HG03354 (cell line): ENCODE results near the gene WWOX.
"Not testable (repeated sequence)": the region's sequence is repeated elsewhere in the genome, so short reads cannot be mapped to it uniquely, and the experiment has no call there.

Source experiments
- ATAC-seq: cut with Tn5 transposase; IDR thresholded peaks from one replicate; pipeline ENCODE4 v1.9.1; 2021; ENCODE audit warnings: mild to moderate bottlenecking; ENCODE audit not compliant: unreplicated experiment, poor library complexity, severe bottlenecking

The WWOX gene

DNA sequence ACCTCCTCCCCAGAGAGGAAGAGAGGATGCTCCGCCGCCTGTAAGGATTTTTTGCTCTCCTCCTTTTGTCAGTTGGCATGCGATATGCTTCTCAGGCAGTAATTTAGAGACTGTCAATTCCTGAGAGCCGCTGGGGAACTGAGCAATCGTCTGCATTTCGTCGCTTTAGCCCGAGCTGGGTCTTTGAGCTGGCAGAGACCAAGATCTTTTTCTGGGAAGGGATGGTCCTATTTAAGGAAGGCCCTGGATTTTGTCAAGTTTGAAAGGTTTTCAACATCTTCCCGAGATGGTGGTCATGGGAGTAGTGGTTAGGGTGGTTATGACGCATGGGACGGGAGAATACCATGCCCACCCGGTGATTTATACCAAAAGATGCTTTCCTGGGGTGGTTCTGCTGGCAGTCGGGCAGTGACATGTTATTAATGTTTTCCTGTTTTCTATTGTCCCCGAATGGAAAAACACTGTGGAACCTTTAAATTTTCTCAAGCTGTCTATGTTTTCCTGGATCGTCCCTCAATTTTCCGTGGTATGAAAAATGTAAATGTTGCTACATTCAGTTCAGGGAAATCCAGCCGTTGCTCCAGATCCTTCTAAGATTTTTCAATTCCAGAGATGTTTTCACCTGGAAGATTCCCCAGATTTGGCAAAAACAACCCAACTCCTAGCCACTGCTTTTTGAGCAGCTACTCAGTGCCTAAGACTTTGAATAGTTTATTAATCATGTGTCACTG, 914.6 kb downstream of the WWOX start:
- ATAC-seq, result no peak

DNA sequence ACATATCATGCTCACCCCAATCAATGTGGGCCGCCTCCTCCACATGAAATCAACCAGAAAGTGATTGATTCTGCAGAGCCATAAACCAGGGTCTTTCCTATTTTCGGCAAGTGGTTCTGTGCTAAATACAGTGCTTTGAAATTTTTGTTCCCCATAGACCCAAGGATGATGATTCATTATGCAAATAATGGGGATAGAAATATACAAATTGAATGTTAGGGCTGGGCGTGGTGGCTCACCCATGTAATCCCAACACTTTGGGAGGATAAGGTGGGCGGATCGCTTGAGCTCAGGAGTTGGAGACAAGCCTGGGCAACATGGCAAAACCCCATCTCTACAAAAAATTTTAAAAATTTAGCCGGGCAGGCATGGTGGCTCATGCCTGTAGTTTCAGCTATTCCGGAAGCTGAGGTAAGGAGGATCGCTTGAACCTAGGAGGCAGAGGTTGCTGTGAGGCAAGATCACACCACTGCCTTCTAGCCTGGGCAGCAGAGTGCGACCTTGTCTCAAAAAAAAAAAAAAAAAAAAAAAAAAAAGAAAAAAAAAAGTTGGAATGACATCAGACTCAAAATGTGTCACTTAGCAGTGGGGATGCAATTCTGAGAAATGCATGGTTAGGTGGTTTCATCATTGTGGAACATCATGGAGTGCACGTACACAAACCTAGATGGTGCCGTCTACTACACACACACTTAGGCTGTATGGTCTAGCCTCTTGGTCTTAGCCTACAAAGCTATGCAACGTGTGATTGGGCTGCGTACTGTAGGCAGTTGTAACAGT, 919.4 kb downstream of the WWOX start:
- ATAC-seq, result no peak

DNA sequence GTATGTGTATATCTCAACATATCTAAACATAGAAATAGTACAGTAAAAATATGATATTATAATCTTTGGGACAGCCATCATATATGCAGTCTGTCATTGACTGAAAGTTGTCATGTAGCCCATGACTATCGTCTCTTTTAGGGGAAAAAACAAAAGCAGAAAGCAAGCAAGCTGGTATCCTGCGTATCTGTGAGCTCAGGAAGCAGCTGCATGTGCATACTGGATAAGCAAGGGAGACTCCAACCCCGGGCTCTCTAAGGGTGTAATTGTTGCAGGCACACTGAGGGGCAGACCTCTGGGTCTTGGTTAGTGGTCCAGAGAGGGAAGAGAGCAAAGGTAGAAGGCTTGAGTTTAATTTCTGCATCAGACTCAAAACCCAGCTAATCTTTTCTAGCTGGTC, 920.0 kb downstream of the WWOX start:
- no peak for ATAC-seq

GRCh38 chr16:79021991-79022630, 922.7 kb downstream of the WWOX start:
- no peak for ATAC-seq

DNA sequence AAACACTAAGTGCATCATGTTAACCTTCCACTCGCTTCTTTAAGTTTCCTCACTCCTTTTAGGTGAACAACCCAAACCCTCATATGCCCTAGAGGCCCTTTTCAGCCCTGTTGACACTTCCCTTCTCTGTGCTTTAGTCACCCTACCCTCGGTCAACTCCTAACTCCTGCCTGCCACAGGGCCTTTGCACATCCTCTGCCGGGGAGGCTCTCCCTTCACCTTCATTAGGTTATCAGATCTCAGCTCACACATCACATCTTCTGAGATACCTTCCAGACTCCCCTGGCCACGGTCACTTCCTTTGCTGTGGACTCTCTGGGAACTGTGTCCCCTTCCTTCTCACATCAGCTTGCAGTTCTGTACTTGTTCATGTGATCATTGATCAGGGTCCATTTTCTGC, 926.7 kb downstream of the WWOX start:
- ATAC-seq, result no peak

- no peak for ATAC-seq
These were observed 937.1 kb downstream of the WWOX start for GRCh38 chr16:79036541-79036940.

DNA sequence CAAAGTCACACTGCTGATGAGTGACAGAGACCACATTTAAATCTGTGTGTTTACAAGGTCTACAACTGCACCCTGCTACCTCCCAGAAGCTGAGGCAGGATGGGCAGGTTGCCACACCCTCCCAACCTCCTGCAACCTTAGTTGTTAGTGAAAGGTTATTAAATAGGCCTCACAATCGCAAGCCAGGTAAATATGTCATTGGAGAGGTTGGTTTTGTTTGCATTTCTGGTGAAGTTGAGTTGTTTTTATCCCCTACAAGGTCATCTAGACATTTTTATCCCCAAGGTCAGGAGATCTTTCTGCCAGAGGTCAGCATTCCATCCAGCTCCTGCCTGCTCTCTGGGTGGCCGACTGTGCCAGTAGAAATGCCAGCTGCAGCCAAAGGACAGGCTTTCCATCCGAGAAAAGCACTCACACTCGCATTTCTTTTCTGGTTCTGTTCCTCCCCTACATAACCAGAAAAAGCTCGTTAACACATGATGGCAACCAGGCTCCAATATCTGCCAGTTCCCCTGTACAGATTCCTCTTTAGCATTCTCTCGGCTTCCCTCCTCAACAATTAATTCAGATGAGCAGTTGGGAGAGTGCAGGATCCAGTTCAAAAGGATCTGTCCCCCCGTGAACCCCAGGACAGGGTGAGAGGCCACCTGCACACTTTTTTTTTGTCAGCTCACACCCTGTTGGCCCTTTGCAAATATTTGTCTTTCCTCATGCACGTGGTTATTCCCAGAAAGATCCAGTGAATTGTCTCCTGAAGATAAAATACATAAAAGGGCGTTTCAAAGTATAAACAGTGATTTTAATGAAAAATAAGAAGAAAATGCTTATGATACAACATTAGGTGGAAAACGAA, 938.3 kb downstream of the WWOX start:
- ATAC-seq, result no peak

DNA sequence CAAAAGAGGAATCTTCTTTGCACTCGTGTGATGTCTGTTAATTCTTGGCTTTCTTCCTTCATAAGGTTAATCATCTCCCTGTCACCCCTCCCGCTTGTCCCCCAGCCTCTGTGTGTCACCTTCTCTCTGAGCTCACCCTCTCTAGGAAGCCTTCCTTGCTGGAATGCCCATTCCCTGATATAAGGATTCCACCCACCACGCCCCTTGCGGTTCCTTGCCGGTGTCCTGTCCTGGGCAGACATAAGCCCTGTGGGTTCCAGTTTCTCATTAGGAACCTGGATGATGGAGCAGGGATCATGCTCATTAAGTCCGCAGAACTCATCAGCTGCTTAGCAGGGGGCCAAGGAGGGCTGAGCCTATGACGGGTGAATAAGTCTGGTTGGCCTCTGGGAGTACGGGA, 941.8 kb downstream of the WWOX start:
- no peak for ATAC-seq

- ATAC-seq, result no peak
These were observed 942.7 kb downstream of the WWOX start for GRCh38 chr16:79042141-79042540.

DNA sequence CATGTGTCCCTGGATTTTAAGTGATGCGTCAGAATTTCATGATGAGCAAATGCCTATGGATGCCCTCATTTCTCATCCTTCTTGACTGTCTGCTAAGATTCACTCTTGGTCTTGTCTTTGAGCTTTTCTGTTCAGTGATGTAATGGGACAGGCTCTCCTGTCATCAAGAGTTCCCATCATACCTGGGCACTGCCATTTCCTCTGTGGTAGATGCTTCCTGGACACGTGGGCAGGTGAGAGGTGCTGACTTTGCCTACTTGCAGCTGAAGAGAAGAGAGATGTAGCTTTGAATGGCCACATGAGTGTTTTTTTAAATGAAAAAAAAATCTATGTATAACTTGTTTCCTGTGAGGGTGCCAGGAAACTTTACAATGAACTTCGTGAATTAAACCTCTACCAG, 943.4 kb downstream of the WWOX start:
- no peak for ATAC-seq

GRCh38 chr16:79045191-79045590, 945.7 kb downstream of the WWOX start:
- no peak for ATAC-seq

GRCh38 chr16:79047337-79047736, 947.9 kb downstream of the WWOX start:
- ATAC-seq, result peak; percentile 53

GRCh38 chr16:79049040-79049439, 949.6 kb downstream of the WWOX start:
- no peak for ATAC-seq

DNA sequence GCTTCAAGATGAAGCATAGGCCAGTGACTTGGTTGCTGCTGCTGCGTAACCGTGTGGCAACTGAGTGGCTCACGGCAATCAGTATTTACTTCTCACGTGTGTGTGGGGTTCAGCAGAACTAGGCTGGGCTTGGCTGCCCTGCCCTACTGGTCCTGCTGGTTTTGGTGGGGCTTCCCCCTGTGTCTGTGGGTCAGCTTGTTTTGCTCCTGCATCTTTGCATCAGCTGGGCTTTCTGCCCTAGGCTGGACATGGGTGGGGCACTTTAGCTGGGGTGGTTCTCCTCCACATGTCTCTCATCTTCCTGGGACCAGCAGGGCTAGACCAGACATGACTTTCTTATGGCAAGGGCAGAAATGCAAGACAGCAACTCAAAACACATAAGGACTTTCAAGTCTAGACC, 950.6 kb downstream of the WWOX start:
- ATAC-seq, result no peak

DNA sequence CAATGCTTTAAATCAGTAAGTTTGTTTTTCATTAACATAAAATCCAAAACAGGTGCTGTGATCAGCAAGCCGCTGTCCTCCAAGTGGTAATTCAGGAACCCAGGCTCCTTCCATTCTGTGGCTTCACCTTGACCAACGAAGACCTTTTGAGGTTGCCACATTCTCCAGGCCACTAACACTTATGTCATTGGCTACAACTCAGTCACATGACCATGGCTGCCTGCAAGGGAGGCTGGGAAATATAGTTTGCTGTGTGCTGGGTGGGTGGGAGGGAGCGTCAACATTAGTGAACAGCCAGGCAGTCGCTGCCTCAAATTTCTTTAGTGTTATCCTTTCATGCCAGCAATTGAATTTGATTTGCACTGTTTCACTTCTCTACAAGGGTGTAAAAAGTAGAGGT, 951.9 kb downstream of the WWOX start:
- no peak for ATAC-seq

GRCh38 chr16:79052198-79052597, 952.7 kb downstream of the WWOX start:
- not testable (repeated sequence) for ATAC-seq

DNA sequence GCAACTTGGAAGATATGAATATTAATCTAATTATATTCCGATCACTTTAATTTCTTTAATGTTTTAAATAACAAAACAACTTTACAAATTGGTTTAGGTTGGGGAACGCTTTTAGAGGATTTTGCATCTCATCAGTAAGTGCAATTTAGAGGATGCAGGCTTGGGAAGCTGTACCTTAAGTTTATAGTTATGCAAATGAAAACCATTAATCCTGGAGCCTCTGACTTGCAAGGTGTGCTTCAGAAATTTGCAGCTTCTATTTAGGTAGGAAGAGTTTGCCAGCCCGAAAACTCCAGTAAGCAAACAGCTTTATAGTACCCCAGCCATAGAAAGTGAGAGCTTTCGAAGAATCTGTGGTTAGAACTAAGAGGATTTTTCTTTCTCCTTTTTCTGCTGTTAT, 954.1 kb downstream of the WWOX start:
- no peak for ATAC-seq

DNA sequence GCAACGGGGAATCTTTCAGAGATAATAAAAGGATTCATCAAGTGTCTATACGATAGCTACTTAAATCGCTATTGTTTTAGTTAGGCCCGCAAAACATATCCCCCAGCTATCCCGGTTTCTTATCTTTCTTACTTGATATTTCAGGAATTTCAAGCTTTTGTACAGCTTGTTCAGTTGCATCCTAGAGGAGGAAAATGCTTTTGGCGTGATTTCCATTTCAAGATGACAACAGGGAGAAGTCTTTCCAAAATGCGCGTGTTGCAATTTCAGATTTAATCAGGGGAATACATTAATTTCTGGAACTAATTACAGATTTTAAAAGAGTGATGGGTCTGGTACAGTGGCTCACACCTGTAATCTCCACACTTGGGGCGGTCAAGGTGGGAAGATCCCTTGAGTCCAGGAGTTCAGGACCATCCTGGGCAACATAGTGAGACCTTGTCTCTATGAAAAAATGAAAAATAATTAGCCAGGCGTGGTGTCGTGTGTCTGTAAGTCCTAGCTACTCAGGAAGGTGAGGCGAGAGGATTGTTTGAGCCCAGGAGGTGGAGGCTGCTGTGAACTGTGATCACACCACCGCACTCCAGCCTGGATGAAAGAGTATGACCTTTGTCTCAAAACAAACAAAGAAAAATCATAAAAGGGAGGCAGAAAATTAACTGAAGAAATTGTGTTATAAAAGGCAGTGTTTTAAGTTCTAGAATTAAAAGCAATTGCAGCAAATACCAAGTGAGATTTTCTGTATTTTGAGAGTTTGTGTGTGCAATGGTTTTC, 954.9 kb downstream of the WWOX start:
- no peak for ATAC-seq

DNA sequence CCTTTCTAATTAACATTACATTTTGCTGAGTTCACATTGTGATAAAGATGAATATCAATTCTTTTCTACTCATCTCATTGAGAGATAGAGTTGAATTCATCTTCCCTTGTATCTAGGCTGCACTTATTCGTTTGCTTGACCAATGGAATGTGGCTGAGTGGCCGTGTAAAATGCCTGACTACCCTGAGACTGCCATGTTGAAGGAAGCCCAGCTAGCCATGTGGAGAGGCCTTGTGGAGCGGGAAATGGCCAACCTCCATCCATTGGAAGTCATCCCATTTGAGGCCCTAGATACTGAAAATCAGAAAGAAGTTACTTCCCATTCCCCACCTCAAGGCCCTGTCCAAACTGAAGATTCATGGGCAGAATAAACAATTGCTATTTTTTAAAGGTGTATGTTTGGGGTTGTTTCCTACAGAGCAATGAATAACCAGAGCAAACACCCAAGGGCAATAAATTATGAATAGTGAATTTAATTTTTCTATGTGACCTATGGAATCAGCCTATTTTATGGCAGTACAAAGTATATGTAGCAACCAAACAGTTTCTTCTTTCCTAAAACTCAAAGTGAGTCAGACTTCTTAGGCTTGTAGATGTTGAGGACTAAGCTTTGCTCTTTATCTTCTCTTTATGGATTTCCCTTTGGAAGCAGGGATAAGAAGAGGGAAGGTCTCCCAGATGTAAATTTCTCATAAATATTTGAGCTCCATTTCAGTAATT, 956.0 kb downstream of the WWOX start:
- no peak for ATAC-seq
